Neural progenitor cell (in vitro differentiated cells): ENCODE data around the gene KRTAP10-2. TPM values are rescaled to one million over a fixed set of nuclear protein-coding genes. Genes with fewer than 3 reads are reported as not detected.
A peak's percentile ranks its signal among the peaks of the same experiment; 100 is the strongest.
"Not testable (repeated sequence)": the region's sequence is repeated elsewhere in the genome, so short reads cannot be mapped to it uniquely, and the experiment has no call there.

ENCODE experiments used
- DNase-seq: peaks from one replicate; pipeline ENCODE4 v3.0.0-alpha.2; 2016; ENCODE audit warnings: low spot score
- H2AFZ ChIP-seq: fragments of 200-600 bp; sonication (generic); replicated peaks from 2 replicates; pipeline ENCODE4 v1.6.1; 2016; ENCODE audit warnings: antibody characterized with exemption
- H3F3A ChIP-seq: fragments of 200-600 bp; sonication (generic); 2 replicates; pipeline ENCODE4 v1.6.1; 2016; ENCODE audit warnings: antibody characterized with exemption, low read depth
- H3K27ac ChIP-seq: fragments of 200-600 bp; sonication (generic); 2 replicates; pipeline ENCODE4 v1.5.1; 2016; ENCODE audit warnings: mild to moderate bottlenecking
- H3K27me3 ChIP-seq: fragments of 200-600 bp; sonication (generic); 2 replicates; pipeline ENCODE4 v1.6.1; 2016; ENCODE audit warnings: mild to moderate bottlenecking, moderate library complexity
- H3K36me3 ChIP-seq: fragments of 200-600 bp; sonication (generic); 2 replicates; pipeline ENCODE4 v1.5.1; 2016
- H3K4me1 ChIP-seq: fragments of 200-600 bp; sonication (generic); 2 replicates; pipeline ENCODE4 v1.6.1; 2016; ENCODE audit warnings: mixed run types
- H3K4me2 ChIP-seq: fragments of 200-600 bp; sonication (generic); 2 replicates; pipeline ENCODE4 v1.6.1; 2016
- H3K4me3 ChIP-seq: fragments of 200-600 bp; sonication (generic); 2 replicates; pipeline ENCODE4 v1.5.1; 2016
- H3K79me2 ChIP-seq: fragments of 200-600 bp; sonication (generic); 2 replicates; pipeline ENCODE4 v1.6.1; 2016; ENCODE audit warnings: low read depth
- H3K9ac ChIP-seq: fragments of 200-600 bp; sonication (generic); 2 replicates; pipeline ENCODE4 v1.6.1; 2016
- H3K9me3 ChIP-seq: fragments of 200-600 bp; sonication (generic); 2 replicates; pipeline ENCODE4 v1.5.1; 2016; ENCODE audit warnings: low read depth
- H4K20me1 ChIP-seq: fragments of 200-600 bp; sonication (generic); 2 replicates; pipeline ENCODE4 v1.6.1; 2016; ENCODE audit warnings: low read depth
- H3K27ac Mint-ChIP-seq: 3 replicates; pipeline ENCODE4 v1.8.0; 2021; ENCODE audit warnings: mixed read lengths
- H3K27me3 Mint-ChIP-seq: 2 replicates; pipeline ENCODE4 v1.8.0; 2022; ENCODE audit warnings: low read depth, mild to moderate bottlenecking, inconsistent platforms, moderate library complexity, mixed read lengths; ENCODE audit not compliant: insufficient read depth
- H3K36me3 Mint-ChIP-seq: 3 replicates; pipeline ENCODE4 v1.8.0; 2021; ENCODE audit warnings: mixed read lengths
- H3K4me1 Mint-ChIP-seq: 3 replicates; pipeline ENCODE4 v1.8.0; 2021; ENCODE audit warnings: mixed read lengths
- H3K4me3 Mint-ChIP-seq: 3 replicates; pipeline ENCODE4 v1.8.0; 2021; ENCODE audit warnings: mild to moderate bottlenecking, moderate library complexity, mixed read lengths
- H3K9me3 Mint-ChIP-seq: 3 replicates; pipeline ENCODE4 v1.8.0; 2020; ENCODE audit warnings: mixed read lengths
- EZH2 ChIP-seq: fragments of 200-600 bp; sonication (generic); IDR thresholded peaks from 2 replicates; pipeline ENCODE4 v1.6.1; 2017; ENCODE audit warnings: antibody characterized with exemption, mild to moderate bottlenecking, moderate library complexity
- EZH2phosphoT487 ChIP-seq: fragments of 200-600 bp; sonication (generic); IDR thresholded peaks from 2 replicates; pipeline ENCODE4 v1.6.1; 2017; ENCODE audit warnings: antibody characterized with exemption
- total RNA-seq: library from RNA; depleted of rRNA; stranded (reverse); fragments of >200 nt; gene quantifications from 2 replicates; pipeline ENCODE4 v1.2.3, GENCODE V29; 2015; ENCODE audit warnings: low replicate concordance
- TF ChIP-seq, protein P1 (sequence below): fragments of 200-600 bp; sonication (generic); IDR thresholded peaks from 2 replicates; pipeline ENCODE4 v1.5.1; 2017; ENCODE audit warnings: antibody characterized with exemption, mild to moderate bottlenecking

The KRTAP10-2 gene
- total RNA-seq, 1 donor from 2014 or later = not detected

GRCh38 chr21:44552136-44552535, 831 bp upstream of the KRTAP10-2 start:
- Histone ChIP-seq H3K79me2 (no peaks in the 10 kb centered on the region), H3K4me1 (peaks cover 24% of the 10 kb centered on the region), H3K36me3 (no peaks in the 10 kb centered on the region), H3K9ac (no peak overlapping the region), H3K4me3 (no peak overlapping the region), H4K20me1 (no peaks in the 10 kb centered on the region), H3F3A (peaks cover 9% of the 10 kb centered on the region), H2AFZ (no peak overlapping the region), H3K27me3 (no peaks in the 10 kb centered on the region), H3K9me3 (peaks cover 3% of the 10 kb centered on the region), H3K27ac (no peak overlapping the region), H3K4me2 (no peak overlapping the region)
- H3K27ac Mint-ChIP-seq = no peak overlapping the region
- H3K4me1 Mint-ChIP-seq = peaks cover 36% of the 10 kb centered on the region
- H3K27me3 Mint-ChIP-seq = peaks cover 4% of the 10 kb centered on the region
- DNase-seq = no peak
- no peak overlapping the region for H3K4me3 Mint-ChIP-seq
- TF ChIP-seq, protein P1, sequence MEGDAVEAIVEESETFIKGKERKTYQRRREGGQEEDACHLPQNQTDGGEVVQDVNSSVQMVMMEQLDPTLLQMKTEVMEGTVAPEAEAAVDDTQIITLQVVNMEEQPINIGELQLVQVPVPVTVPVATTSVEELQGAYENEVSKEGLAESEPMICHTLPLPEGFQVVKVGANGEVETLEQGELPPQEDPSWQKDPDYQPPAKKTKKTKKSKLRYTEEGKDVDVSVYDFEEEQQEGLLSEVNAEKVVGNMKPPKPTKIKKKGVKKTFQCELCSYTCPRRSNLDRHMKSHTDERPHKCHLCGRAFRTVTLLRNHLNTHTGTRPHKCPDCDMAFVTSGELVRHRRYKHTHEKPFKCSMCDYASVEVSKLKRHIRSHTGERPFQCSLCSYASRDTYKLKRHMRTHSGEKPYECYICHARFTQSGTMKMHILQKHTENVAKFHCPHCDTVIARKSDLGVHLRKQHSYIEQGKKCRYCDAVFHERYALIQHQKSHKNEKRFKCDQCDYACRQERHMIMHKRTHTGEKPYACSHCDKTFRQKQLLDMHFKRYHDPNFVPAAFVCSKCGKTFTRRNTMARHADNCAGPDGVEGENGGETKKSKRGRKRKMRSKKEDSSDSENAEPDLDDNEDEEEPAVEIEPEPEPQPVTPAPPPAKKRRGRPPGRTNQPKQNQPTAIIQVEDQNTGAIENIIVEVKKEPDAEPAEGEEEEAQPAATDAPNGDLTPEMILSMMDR = no peak
- TF ChIP-seq EZH2 (no peak), EZH2phosphoT487 (no peak)
- H3K36me3 Mint-ChIP-seq = no peaks in the 10 kb centered on the region
- H3K9me3 Mint-ChIP-seq = peaks cover 7% of the 10 kb centered on the region

GRCh38 chr21:44550807-44551206, 498 bp downstream of the KRTAP10-2 start:
- no peaks in the 10 kb centered on the region for H3K36me3 Mint-ChIP-seq
- H3K4me3 Mint-ChIP-seq = peak overlapping the region; percentile 37
- H3K4me1 Mint-ChIP-seq = peaks cover 34% of the 10 kb centered on the region
- Histone ChIP-seq H4K20me1 (no peaks in the 10 kb centered on the region), H3K36me3 (no peaks in the 10 kb centered on the region), H3K27ac (no peak overlapping the region), H2AFZ (no peak overlapping the region), H3K9ac (no peak overlapping the region), H3K9me3 (peaks cover 4% of the 10 kb centered on the region), H3F3A (peaks cover 9% of the 10 kb centered on the region), H3K27me3 (no peaks in the 10 kb centered on the region), H3K4me3 (no peak overlapping the region), H3K4me1 (peaks cover 24% of the 10 kb centered on the region), H3K79me2 (no peaks in the 10 kb centered on the region), H3K4me2 (no peak overlapping the region)
- peaks cover 4% of the 10 kb centered on the region for H3K27me3 Mint-ChIP-seq
- DNase-seq = no peak
- H3K9me3 Mint-ChIP-seq = peaks cover 14% of the 10 kb centered on the region
- TF ChIP-seq EZH2phosphoT487 (no peak), EZH2 (no peak)
- TF ChIP-seq, protein P1 = no peak
- peak overlapping the region; percentile 91 for H3K27ac Mint-ChIP-seq

DNA sequence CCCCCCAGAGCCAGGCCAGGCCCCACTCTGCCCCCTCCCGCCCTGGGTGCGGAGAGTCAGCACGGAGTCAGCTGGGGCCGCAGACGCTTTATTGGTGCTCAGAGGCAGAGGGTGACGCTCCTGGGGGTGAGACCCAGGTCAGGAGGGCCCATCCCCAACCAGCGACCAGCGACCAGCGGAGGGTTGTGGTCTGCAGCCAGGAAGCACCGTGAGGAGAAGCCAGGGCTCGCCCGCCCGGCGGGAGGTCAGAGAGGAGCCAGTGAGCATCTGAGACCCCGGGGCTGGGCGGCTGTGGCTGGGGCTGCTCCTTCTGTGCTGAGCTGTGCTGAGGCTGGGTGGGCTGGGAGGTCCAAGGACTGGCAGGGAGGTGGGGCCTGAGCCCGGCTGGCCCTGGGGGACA, 1.0 kb downstream of the KRTAP10-2 start:
- not testable (repeated sequence) for DNase-seq

DNA sequence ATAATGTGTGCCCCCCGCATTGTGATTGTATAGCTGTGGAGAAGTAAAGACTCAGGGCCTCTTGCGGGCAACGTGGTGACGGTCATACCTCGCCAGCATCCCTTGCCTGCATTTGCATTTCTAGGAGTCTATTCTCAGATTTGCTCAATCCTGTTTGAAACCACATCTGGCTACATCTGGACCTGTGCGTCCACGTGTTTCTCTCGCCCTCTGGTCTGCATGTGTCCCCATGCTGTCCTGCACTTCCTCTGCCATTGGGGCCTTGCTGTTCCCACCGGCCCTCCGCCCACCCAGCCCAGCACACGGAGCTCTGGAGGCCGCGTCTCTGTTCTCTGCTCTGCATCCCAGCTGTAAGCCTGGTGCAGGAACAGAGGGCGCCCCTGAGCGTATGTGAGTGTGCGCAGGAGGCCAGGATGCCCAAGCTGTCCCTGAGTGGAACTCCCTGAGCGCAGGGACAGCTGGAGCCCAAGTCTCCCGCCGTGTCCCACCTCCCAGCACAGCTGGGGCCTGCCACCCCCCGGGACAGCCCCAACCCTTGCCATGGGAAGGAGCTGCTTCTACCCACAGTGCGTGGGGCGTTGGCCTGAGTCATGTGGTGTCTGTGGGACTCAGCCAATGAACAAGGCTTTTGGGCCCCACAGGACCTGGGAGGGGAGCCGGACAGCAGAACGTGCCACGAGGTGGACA, 1.6 kb downstream of the KRTAP10-2 start:
- Mint-ChIP-seq H3K27ac (peak overlapping the region; percentile 93), H3K4me3 (no peak overlapping the region)
- H3K27ac ChIP-seq = peak overlapping the region; percentile 9

More for the DNA sequence above, 1.0 kb downstream of the KRTAP10-2 start:
- not testable (repeated sequence) for H3K36me3 Mint-ChIP-seq, H3F3A ChIP-seq, H3K27ac ChIP-seq, H3K36me3 ChIP-seq, H4K20me1 ChIP-seq, H3K4me3 ChIP-seq, H3K4me2 ChIP-seq, H3K9me3 ChIP-seq, H3K27me3 ChIP-seq, H3K27ac Mint-ChIP-seq, H2AFZ ChIP-seq, H3K27me3 Mint-ChIP-seq, H3K79me2 ChIP-seq, H3K9ac ChIP-seq
- Mint-ChIP-seq H3K4me3 (peak overlapping the region; percentile 37), H3K4me1 (peaks cover 34% of the 10 kb centered on the region), H3K9me3 (peaks cover 19% of the 10 kb centered on the region)
- H3K4me1 ChIP-seq = peaks cover 24% of the 10 kb centered on the region

More for the DNA sequence above, 1.6 kb downstream of the KRTAP10-2 start:
- no peaks in the 10 kb centered on the region for H4K20me1 ChIP-seq
- peaks cover 4% of the 10 kb centered on the region for H3K9me3 ChIP-seq
- H3K27me3 ChIP-seq = no peaks in the 10 kb centered on the region
- H3K4me1 Mint-ChIP-seq = peaks cover 34% of the 10 kb centered on the region
- no peak overlapping the region for H3K9ac ChIP-seq
- no peaks in the 10 kb centered on the region for H3K79me2 ChIP-seq
- no peak overlapping the region for H2AFZ ChIP-seq
- peaks cover 4% of the 10 kb centered on the region for H3K27me3 Mint-ChIP-seq
- H3F3A ChIP-seq = peaks cover 9% of the 10 kb centered on the region
- peak overlapping the region; percentile 6 for H3K4me2 ChIP-seq
- no peaks in the 10 kb centered on the region for H3K36me3 ChIP-seq
- H3K4me1 ChIP-seq = peaks cover 24% of the 10 kb centered on the region
- no peak for DNase-seq
- TF ChIP-seq EZH2phosphoT487 (no peak), EZH2 (no peak)
- TF ChIP-seq, protein P1 = no peak
- H3K36me3 Mint-ChIP-seq = no peaks in the 10 kb centered on the region
- H3K4me3 ChIP-seq = no peak overlapping the region
- H3K9me3 Mint-ChIP-seq = peaks cover 19% of the 10 kb centered on the region
